Activated CD4-positive, CD25-positive, alpha-beta regulatory T cell treated with anti-CD3 and anti-CD28 coated beads, Interleukin-2, amount 50 U/mL, for 72 hours (primary cell): ENCODE results near the gene ZNF432.
"Not testable (repeated sequence)": the region's sequence is repeated elsewhere in the genome, so short reads cannot be mapped to it uniquely, and the experiment has no call there.

Experiments
- DNase-seq: peaks from one replicate; pipeline ENCODE4 v3.0.0; 2021

Gene ZNF432

DNA sequence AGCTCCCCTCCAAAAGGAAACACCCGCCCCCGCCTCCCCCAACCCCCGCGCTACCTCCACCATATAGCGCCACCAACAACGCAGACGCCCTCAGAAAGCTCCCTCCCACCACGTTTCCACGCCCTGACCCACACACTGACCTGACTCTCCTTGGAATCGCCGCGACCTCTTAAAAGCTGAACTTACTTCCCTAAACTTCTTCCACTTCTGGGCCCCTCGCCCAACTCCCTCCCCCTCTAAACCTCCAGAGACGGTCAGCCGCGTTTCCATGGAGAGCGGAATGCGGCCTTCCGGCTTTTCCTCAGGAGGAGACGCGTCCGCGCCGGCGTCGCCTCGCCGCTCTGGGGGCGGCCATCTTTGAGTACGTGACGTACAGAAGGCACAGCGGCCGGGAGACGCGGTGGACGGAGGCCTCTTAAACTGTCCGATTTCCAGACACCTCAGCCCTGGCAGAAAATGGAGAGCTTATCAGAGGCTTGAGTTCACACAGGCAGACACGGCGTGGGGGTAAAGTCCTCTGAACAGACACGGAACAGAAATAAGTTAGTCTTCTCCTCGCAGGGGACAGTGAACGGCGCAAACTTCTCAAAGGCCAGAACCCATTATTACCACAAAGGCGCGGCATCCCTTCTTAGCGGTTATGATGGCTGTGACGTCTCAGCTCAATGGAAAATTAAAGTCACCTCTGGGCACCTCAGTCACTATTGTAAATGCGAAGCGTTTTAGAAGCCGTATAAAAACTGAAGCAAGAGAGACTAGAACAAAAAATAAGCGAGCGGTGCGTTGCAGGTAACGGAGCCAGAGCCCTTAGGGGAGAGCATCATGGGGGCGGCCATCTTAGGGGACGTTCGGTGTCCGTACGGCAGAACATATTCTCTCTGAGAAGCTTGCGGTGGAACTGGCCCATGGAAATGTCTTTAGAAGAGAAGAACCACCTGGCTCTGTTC, at the start of gene ZNF432:
ZNF432 (minus strand) TSS at position 284 of the 947 bp plus-strand sequence. CDS start 1,970 bp downstream, outside the sequence.
- DNase-seq = peak; percentile 80

DNA sequence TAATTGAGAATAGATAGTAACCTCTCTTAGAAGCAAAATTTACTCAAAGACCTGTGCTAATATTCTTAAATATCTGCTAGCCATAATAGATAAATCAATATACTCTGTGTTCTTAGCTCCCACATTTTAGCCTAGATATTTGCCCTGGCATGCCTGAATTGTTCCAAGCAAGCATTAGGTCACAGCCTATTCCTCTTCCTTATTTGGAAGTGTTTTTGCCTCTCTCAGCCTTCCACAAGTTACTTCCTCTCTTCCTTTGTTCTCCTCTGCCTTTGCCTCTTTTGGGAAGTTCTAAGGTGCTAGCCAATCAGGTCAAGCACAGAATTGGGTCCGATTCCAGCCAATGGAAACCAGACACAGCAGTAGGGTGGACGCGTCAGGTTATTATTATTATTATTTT, 47.8 kb upstream of the ZNF432 start:
- DNase-seq = not testable (repeated sequence)

DNA sequence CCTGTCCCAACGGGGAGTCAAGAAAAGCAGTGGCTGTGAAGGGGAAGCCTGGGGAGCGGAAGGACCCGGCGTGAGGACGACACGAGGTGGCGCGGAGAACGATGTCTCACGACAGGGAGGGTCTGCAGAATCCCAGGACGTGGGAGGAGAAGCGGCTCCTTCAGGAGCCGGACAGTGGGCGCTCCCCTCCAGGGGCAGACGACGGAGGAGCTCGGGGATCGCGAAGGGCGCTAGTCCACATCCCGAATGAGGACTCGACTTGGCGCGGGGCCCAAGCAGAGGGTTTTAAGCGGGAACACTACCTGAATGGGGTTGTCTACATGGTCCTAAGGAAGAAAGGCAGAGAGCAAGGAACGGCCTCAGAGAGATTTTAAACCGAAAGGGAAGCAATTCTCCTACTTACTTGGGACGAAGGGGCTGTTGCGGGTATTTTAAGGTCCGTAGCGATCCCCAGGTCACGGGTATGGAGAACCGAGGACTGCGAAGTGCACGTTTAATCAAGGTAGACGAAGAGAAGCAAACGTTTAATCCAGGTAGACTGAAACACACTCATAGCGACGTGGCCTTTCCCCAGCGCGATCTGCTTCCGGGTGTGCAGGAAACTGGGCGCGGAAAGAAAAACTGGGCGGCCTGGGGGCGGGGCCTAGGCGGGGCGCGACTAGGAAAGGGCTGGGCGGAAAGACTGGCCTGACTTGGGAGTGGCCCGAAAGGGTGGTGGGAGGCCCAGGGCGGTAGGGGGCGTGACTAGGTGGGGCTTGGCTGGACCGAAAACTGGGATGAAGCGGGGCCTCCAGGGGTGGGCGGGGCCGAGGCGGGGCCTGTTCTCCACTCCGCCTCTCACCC, 46.8 kb upstream of the ZNF432 start, which contains the start of gene ZNF841:
ZNF841 (minus strand) TSS at position 594 of the 843 bp plus-strand sequence. CDS start 10,964 bp downstream, outside the sequence.
- DNase-seq = peak; percentile 93

DNA sequence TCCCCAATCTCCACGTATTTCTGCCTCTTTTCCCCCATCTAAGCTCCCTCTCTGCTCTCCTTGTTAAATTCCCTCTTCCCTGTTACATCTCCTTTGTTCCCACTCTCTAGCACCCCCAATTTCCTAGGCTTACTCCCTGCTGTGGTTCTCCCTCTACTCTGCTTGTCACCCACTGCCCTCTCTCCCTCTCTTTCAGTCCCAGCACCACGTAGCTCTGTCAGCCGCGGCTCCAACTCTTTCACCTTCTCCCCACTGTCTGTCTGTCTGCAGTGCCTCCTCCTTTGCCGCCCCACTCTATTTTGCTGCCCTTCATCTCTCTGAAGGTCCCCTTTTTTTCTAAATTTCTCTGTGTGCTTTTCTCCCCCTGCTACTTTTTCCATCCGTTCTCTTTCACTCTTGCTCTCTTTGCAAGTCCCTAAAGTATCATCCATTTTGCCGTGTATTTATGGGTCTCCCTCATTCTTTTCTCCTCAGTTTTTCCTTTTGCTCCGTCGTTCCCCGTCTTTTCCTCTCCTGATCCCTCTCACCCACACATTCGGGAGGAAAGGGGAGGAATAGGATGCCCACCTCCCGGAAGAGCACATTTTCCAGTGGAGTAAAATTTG, 46.0 kb upstream of the ZNF432 start:
- no peak for DNase-seq

DNA sequence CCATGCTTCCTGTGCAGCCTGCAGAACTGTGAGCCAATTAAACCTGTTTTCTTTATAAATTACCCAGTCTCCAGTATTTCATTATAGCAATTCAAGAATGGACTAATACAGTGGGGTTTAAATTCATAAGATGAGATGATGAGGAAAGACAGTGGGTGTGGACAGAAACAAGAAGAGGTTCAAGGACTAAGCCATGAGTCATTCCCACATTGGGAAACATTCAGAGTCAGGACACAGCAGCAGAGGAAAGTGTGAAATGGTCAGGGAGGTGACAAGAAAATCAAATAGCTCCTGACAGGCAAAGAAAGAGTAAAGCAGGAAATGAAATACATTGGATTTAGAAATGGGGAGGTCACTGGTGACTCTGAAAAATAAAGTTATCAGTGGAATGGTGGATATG, 37.8 kb upstream of the ZNF432 start:
- DNase-seq = no peak

DNA sequence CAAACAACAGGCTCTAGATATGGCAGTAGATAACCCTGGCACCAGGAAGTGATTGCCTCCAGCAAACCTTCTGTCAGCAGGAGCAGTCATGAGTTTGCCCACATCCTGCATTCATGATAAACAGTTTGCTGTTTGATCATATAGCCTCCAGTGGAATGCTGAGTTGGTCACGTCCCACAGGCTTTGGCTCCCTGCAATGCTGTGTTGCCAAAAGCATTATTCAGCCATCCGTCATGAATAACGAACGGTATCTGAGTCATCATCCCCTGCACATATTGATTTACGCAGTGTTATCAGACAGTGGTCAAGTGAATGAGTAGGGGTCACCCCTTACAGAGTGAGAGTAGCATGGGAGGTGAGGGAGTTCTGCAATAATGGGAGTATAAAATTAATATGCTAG, 21.9 kb upstream of the ZNF432 start:
- no peak for DNase-seq

DNA sequence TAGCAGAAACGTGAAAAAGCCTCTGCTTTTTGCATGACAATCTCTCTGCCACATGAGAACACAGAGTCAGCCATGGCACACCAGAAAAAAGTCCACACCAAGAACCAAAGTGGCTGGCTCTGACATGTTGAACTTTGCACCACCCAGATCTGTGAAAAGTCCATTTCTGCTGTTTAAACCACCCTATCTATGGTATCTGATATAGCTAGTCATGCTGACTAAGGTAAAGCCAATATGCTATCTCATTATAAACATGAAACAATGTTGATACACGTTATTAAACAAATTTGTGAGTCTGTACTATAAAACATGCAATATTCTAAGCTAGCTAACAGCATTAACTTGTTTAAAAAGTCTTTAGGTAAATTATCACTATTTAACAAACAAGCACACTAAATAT, 21.0 kb upstream of the ZNF432 start:
- DNase-seq = no peak

DNA sequence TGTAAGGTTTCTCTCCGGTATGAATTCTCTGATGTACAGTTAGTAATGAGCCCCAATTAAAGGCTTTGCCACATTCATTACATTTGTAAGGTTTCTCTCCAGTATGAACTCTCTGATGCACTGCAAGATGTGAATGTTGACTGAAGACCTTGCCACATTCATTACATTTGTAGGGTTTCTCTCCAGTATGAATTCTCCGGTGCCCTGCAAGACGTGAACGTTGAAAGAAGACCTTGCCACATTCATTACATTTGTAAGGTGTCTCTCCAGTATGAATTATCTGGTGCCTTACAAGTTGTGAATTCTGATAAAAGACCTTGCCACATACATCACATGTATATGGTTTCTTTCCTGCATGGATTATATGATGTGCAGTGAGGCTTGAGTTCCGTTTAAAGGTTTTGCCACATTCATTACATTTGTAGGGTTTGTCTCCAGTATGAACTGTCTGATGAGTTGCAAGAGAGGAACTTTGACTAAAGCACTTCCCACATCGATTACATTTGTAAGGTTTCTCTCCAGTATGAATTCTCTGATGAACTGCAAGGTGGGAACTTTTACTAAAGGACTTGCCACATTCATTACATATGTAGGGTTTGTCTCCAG, 17.7 kb upstream of the ZNF432 start:
- no peak for DNase-seq

DNA sequence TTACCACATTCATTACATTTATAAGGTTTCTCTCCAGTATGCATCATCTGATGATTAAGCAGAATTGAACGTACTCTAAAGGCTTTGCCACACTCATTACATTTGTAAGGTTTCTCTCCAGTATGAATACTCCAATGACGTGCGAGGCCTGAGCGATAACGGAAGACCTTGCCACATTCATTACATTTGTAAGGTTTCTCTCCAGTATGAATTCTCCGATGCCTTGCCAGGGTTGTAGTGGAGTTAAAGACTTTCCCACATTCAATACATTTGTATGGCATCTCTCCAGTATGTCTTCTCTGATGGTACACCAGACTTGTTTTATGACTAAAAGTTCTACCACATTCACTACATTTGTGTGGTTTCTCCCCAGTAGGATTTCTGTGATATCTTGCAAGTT, 16.8 kb upstream of the ZNF432 start:
- no peak for DNase-seq

DNA sequence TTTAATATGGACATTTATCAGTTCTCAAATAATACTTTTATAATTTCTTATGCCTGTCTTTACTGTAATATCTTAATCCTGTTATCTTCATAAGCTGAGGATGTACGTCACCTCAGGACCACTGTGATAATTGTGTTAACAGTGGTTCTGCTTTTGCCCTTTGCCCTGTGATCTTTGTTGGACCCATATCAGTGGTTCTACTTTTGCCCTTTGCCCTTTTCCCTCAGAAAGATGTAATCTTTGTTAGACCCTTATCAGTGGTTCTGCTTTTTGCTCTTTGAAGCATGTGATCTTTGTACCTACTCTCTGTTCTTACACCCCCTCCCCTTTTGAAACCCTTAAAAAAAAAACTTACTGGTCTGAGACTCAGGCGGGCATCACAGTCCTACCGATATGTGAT, 7.8 kb upstream of the ZNF432 start:
- not testable (repeated sequence) for DNase-seq

DNA sequence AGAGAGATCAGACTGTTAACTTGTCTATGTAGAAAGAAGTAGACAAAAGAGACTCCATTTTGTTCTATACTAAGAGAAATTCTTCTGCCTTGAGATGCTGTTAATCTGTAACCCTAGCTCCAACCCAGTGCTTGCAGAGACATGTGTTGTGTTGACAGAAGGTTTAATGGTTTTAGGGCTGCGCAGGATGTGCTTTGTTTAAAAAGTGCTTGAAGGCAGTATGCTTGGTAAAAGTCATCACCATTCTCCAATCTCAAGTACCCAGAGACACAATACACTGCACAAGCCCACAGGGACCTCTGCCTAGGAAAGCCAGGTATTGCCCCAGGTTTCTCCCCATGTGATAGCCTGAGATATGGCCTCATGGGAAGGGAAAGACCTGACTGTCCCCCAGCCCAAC, 3.1 kb upstream of the ZNF432 start:
- DNase-seq = not testable (repeated sequence)

DNA sequence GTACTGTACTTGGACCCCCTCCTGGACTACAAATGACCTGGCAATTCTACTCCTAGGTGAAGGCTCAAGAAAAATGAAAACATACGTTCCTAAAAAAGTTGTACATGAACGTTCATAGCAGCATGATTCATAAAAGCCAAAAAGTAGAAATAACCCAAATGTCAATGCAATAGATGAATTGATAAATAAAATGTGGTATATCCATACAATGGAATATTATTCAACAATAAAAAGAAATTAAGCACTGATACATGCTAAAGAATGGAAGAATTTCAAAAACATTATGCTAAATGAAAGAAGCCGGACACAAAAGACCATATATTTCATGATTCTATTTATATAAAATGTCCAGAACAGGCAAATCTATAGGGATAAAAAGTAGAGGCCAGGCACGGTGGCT, 9.5 kb downstream of the ZNF432 start:
- no peak for DNase-seq

DNA sequence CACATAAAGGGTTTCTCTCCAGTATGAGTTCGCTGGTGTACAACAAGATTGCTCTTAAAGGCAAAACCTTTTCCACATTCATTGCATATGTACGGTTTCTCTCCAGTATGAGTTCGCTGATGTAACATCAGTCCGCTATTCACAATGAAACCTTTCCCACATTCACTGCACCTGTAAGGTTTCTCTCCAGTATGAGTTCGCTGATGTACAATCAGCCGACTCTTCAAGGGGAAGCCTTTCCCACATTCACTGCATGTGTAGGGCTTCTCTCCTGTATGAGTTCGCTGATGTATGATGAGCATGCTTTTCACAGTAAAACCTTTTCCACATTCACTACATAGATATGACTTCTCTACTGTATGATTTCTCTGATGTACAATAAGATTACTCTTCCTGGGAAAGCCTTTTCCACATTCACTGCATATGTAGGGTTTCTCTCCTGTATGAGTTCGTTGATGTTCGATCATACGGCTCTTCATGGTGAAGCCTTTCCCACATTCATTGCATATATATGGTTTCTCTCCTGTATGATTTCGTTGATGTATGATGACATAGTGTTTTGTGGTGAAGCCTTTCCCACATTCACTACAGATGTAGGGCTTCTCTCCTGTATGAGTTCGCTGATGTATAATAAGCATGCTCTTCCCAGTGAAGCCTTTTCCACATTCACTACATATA, 14.4 kb downstream of the ZNF432 start:
- DNase-seq = no peak

DNA sequence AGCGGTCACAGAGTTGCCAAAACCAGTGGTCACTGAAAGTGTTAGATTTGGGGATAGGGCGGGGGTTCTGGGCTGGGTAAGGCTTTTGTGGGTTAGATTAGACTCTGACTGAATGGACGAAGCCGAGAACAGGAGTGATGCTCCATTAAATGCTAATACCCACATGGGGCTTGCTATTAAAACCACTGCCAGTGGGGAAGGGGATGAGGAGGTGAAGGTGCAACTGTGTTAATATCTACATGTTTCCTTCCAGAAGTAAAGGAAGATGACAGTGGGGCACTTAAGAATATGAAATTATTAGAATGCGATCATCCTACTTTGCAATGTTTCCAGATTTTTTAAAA, 19.9 kb downstream of the ZNF432 start:
- no peak for DNase-seq

DNA sequence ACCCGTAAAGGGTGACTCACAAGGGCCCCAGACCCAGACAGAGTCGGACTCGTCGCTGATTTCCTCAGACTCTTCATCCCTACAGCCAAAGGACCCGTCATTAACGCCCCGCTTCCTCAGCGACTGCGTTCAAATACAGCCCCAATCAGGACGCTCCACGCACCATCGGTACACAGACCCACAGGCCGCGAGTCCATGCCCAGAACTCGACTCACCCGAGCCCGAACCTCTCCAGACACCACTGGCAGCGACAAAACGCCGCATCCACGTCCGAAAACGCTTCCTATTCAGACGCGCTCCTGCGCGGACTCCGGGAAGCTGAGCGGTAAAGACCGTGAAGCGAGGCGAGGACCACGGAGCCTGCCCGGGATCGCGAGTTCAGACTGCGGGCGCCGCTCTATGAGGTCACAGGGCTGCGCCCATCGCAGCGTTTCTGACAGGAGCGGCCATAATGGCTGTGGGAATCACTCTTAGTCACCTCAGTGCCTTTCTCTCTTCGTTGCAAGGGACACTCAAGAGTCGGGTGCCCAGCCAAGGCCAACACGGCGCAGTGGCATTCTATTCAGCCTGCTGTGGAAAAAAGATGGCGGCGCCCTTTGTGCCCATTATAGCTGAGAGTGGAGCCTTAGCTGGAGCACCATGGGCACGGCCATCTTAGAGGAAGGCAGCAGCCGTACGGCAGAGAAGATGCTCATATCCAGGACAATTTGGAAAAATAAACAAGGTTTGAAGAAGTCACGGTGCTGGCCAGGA, 20.4 kb downstream of the ZNF432 start, which contains the start of gene ZNF614:
ZNF614 (minus strand) TSS at position 353 of the 753 bp plus-strand sequence. CDS start 2,634 bp downstream, outside the sequence.
- DNase-seq = peak; percentile 82

DNA sequence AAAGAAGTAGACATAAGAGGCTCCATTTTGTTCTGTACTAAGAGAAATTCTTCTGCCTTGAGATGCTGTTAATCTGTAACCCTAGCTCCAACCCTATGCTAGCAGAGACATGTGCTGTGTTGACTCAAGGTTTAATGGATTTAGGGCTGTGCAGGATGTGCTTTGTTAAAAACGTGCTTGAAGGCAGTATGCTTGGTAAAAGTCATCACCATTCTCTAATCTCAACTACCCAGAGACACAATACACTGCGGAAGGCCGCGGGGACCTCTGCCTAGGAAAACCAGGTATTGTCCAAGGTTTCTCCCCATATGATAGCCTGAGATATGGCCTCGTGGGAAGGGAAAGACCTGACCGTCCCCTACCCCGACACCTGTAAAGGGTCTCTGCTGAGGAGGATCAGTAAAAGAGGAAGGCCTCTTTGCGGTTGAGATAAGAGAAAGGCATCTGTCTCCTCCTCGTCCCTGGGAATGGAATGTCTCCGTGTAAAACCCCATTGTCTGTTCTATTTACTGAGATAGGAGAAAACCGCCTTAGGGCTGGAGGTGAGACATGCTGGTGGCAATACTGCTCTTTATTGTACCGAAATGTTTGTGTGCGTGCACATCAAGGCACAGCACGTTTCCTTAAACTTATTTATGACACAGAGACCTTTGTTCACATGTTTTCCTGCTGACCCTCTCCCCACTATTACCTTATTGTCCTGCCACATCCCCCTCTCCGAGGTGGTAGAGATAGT, 22.2 kb downstream of the ZNF432 start:
- DNase-seq = not testable (repeated sequence)

DNA sequence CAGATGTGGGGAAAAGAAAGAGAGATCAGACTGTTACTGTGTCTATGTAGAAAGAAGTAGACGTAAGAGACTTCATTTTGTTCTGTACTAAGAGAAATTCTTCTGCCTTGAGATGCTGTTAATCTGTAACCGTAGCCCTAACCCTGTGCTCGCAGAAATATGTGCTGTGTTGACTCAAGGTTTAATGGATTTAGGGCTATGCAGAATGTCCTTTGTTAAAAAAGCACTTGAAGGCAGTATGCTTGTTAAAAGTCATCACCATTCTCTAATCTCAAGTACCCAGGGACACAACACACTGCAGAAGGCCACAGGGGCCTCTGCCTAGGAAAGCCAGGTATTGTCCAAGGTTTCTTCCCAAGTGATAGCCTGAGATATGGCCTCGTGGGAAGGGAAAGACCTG, 24.2 kb downstream of the ZNF432 start:
- not testable (repeated sequence) for DNase-seq

DNA sequence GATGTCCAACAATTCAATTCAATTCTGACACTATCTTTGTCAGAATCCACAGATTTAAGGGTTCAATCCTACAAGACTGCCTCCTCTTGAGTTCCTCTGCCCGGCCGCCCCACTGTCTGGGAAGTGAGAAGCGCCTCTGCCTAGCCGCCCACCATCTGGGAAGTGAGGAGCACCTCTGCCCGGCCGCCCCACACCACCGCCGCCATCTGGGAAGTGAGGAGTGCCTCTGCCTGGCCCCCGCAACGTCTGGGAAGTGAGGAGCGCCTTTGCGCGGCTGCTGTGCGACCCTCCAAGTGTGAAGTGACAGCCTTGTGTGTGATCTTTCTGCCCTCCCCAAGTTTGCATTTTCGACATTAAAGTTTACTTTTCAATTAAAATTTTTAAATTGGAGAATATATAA, 26.4 kb downstream of the ZNF432 start:
- no peak for DNase-seq

DNA sequence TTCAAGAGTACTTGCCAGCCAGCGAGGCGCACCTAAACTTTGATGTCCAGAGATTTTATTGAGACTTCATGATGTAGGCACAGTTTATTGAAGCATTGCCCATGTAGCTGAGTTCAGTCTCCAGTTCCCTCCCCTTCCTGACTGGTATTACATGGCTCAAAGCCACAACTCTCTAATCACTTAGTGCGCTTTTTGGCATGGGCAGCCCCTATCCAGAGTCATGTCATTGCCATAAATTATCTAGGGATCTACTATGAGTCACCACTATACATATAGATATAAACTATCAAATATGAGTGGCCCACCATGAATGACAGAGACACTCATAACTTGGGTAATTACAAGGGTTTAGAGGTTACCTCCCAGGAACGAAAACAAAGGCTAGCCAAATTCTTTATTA, 28.1 kb downstream of the ZNF432 start:
- DNase-seq = no peak

DNA sequence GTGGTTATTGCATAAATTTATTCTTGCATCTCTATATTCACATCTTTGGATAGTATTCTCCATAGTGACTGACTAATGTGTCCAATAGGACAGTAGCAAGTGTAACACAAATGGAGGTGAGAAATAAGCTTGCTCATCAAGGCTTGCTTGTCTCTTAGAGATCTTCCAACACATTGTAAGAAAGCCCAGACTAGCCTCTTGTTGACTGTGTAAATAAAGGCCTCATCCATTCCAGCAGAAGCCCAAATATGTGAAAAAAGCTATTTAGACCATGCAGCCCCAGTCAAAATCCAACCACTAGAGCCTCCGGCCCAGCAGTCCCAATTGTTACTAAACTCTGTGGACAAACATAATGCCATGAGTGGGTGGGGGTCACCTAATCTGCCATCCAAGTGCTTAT, 38.0 kb downstream of the ZNF432 start:
- no peak for DNase-seq
